Caki2 (cell line): ENCODE data around the gene MTIF3. TPM values are rescaled to one million over a fixed set of nuclear protein-coding genes. Genes with fewer than 3 reads are reported as not detected.

Source experiments
- DNase-seq: peaks from one replicate; pipeline ENCODE4 v3.0.0-alpha.2; 2015; ENCODE audit warnings: low read depth
- in situ Hi-C: cut with HindIII; loops from 2 replicates; pipeline ENCODE4 v1.10.0; 2016; ENCODE audit warnings: low sequenced_read_pairs, low pct_unique_long_range_greater_than_20kb, mixed read lengths
- total RNA-seq: library from RNA; depleted of rRNA; stranded (reverse); fragments of >200 nt; shearing (Covaris generic); gene quantifications from 2 replicates; pipeline ENCODE4 v1.2.3, GENCODE V29; 2014; ENCODE audit warnings: low replicate concordance; rRNA removed

The MTIF3 gene
- 44.6 and 46.2 TPM in 2 replicates for total RNA-seq

- in situ Hi-C loops, result no loop called here
- peak; percentile 90 for DNase-seq
These were observed at the start of gene MTIF3 for GRCh38 chr13:27449936-27450828. Gene MTIF3, minus strand, starts transcription at chr13:27450564. Its CDS starts 10,116 bp downstream, at chr13:27440448.

- in situ Hi-C loops, result no loop called here
These were observed 47.3 kb upstream of the MTIF3 start for GRCh38 chr13:27497563-27498230.

GRCh38 chr13:27496536-27497273, 46.3 kb upstream of the MTIF3 start:
- no peak for DNase-seq
- in situ Hi-C loops, result no loop called here

More at GRCh38 chr13:27497563-27498230, 47.3 kb upstream of the MTIF3 start:
- no peak for DNase-seq

GRCh38 chr13:27496006-27496405, 45.6 kb upstream of the MTIF3 start:
- DNase-seq, result no peak
- in situ Hi-C loops, result no loop called here

GRCh38 chr13:27495551-27495950, 45.2 kb upstream of the MTIF3 start:
- in situ Hi-C loops, result no loop called here

GRCh38 chr13:27493981-27494380, 43.6 kb upstream of the MTIF3 start:
- DNase-seq, result no peak
- in situ Hi-C loops, result no loop called here

More at GRCh38 chr13:27495551-27495950, 45.2 kb upstream of the MTIF3 start:
- DNase-seq, result no peak

GRCh38 chr13:27489456-27489855, 39.1 kb upstream of the MTIF3 start:
- in situ Hi-C loops, result no loop called here
- no peak for DNase-seq

GRCh38 chr13:27487776-27488175, 37.4 kb upstream of the MTIF3 start:
- in situ Hi-C loops, result no loop called here
- DNase-seq, result no peak

GRCh38 chr13:27483421-27483820, 33.1 kb upstream of the MTIF3 start:
- DNase-seq, result no peak
- in situ Hi-C loops, result no loop called here

GRCh38 chr13:27482983-27483382, 32.6 kb upstream of the MTIF3 start:
- in situ Hi-C loops, result no loop called here
- DNase-seq, result no peak

- DNase-seq, result peak; percentile 8
- in situ Hi-C loops, result no loop called here
These were observed 31.4 kb upstream of the MTIF3 start for GRCh38 chr13:27481766-27482165.

GRCh38 chr13:27476943-27477703, 26.8 kb upstream of the MTIF3 start:
- no peak for DNase-seq
- in situ Hi-C loops, result no loop called here

GRCh38 chr13:27474751-27475268, 24.4 kb upstream of the MTIF3 start:
- in situ Hi-C loops, result no loop called here
- no peak for DNase-seq

- in situ Hi-C loops, result no loop called here
- DNase-seq, result no peak
These were observed 22.6 kb upstream of the MTIF3 start for GRCh38 chr13:27472941-27473340.

- no peak for DNase-seq
- in situ Hi-C loops, result no loop called here
These were observed 22.1 kb upstream of the MTIF3 start for GRCh38 chr13:27472441-27472840.

- in situ Hi-C loops, result no loop called here
- no peak for DNase-seq
These were observed 19.9 kb upstream of the MTIF3 start for GRCh38 chr13:27470075-27470820.

- no peak for DNase-seq
These were observed 16.1 kb upstream of the MTIF3 start for GRCh38 chr13:27466513-27466912.

More at GRCh38 chr13:27466513-27466912, 16.1 kb upstream of the MTIF3 start:
- in situ Hi-C loops, result no loop called here
